CD4-positive, alpha-beta T cell treated with Interleukin-1 beta for 1 hour (primary cell): ENCODE results near the gene HES7.
A peak's percentile ranks its signal among the peaks of the same experiment; 100 is the strongest.

Source experiments
- DNase-seq, 2 donors: peaks; one replicate each; pipeline ENCODE4 v3.0.0-alpha.2; 2020 to 2022

HES7 gene

DNA sequence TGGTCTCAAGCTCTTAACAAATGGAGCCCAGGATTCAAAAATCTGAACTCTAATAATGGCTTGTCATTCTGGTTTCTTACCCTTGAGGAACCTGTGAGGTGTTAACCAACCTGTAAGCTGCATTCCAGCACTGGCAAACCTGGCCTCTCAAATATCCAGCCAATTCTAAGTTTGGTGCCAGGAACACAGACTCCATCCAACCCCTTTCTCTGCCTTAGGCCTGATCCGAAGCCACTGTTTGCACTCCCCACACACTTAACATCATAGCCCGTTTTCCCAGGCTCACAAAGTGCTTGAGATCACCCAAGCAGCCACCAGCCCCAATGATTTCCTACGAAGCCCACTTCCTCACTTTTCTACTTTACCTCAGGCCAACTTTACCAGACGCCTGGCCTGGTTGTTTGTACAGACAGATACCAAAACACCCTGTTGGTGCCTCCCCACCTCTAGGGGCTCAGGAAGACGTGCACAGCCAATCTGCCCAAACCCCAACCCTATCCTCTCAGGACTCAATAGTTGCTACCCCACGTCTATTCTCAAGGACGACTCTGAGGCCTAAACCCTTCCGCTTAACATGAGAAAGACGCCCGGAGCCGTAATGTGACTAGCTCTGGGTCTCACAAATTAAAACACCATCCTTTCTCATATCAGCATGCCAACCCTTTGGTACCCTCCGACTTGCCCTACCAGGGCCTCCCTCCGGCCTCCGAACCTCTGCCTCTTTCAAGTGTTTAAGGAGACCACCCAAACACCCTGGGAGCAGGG lies 31.5 kb upstream of the HES7 start:
- peak; percentile 40 to 55 for DNase-seq

- peak in 1 of 2 donors; percentile 23 for DNase-seq
Measured at GRCh38 chr17:8154608-8155155, 30.8 kb upstream of the HES7 start.

DNA sequence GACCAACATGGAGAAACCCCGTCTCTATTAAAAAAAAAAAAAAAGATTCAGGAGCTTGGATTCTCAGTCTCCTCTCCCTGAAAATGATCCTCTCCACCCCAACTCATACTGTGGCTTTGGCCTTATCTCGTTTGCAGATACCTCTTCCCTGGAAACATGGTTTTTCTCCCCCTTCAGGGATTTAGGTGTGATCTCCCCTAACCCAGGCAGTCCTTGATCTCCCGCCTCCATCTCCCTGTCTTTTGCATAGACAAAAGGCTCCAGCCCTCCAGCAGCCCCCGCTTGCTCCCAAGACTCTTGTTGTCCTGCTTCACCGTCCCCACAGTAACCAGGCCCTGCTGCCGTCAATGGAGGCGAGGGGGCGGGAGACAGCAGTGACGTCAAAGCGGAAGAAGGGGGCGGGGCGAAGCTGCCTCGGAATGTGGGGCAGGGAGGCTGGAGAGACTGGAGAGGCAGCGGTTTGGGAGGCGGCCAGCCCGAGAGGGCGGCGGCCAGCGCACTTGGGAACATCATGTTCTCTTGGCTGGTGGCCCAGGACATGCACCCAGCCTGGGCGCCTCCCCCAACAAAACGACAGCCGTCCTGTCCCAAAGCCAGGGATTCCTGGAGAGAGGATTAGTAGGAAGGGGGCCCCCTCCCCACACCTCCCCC lies 30.2 kb upstream of the HES7 start:
- peak; percentile 95 to 96 for DNase-seq

- DNase-seq, result peak; percentile 60 to 72
Measured at GRCh38 chr17:8153525-8153956, 29.6 kb upstream of the HES7 start.

GRCh38 chr17:8153031-8153451 lies 29.1 kb upstream of the HES7 start:
- DNase-seq, result no peak

DNA sequence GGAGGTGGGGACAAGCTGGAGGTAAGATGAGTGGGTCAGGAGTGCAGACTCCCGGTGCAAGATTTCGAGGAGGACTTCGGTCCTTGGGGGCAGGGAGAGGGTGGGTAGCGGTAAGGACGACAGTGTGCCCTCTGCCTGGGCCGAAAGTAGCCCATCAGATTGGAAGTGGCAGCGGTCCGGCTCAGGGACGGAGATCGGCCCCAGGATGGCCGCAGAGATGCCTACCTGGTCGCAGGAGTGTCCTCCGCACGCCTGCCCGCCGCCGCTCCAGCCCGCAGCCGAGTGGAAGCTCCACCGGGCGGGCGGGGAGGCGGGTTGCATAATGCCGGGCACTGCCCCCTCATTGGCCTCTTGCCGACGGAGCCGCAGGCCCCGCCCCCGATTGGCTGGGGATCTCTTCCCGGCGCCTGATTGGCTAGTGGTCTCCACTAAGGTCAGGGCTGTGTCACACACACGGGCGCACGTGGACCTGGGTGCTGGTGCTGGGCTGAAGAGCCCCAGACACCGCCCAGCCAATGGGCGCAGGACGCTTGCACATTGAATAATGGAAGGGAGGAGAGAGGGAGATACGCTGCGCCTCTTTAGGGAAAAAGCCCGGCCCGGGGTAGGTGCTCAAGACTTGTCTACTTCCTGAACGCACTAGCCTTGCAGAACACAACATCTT lies 28.3 kb upstream of the HES7 start, which contains the start of gene PER1:
PER1 (minus strand) TSS at position 293 of the 664 bp plus-strand sequence. CDS start 1,698 bp downstream, outside the sequence.
- peak; percentile 94 to 95 for DNase-seq

DNA sequence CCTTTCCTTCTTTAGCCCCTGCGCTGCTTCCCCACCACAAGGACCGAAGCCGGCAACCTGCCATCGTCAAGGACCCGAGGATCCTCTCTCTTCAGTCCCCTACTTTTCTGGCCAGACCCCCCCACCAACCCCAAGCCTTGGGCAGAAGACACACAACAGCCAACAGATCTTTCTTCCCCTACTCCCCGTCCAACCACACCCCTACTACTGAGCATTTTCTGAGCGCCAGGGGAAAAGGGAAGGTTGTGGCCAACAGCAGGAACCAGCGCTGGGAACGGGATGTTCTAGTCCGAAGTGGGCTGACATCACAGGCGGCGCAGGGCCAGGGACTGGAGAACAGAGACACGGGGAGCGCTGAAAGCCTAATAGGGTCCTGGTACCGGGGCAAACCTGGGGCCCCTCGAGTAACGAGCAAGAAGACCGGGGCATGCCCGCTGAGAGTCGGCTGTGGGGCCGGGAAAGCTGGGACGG lies 27.8 kb upstream of the HES7 start:
- peak; percentile 45 to 59 for DNase-seq

DNA sequence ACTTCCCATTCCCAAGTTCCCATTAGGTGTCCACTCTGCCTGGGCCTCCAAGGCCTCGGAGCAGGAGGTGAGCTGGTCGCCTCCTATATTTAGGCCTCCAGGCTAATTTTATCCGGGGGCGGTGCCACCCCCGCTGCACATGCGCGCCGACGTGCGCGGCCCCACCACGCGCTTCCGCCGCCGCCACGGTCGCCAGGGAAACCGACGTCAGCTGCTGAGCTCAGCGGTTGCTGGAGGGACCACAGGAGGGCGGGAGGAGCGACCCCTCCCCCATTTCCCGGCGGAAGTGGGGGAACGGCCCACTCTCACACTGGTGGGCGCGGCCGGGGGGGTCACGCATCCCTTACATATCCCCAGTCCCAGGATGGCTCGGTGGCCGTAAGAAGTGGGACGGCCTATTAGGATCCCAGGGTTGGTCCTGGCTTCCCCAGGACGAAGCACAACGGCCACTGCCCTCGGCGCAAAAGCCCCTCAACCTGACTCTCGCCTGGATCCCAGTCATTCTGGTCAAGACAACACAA lies 27.3 kb upstream of the HES7 start:
- peak; percentile 94 to 95 for DNase-seq

- DNase-seq, result no peak
Measured at GRCh38 chr17:8150194-8151119, 26.6 kb upstream of the HES7 start.

DNA sequence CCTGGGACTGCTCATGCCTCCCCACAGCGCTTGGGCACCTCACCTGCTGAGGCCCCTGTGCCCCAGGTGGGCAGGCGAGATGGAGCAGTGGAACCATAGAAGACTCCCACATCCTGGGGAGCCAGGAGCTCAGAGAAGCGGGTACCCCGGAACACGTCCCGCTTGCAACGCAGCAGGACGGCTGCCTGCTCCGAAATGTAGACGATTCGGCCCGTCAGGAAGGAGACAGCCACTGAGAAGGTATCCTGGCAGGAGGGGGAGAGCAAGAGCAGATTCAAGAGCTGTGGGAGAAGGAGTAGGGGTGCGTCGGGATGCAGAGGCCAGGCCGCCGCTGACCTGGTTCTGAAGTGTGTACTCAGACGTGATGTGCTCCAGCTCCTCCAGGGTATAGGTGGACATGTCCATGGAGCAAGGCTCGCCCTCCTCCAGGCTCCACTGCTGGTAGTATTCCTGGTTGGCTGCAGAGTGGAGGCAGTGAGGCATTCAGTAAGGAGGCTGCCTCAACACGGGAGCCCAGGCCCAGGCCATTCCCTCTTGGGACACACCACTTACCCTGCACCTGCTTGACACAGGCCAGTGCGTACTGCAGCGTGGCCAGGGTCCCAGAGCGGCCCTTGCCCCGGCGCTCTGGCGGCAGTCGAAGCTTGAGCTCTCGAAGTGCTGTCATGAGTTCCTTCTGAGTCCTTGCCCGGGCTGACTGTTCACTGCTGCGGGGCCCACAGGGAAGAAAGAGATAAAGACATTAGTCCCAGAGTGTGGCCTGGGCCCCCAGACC lies 25.7 kb upstream of the HES7 start:
- DNase-seq, result no peak

DNA sequence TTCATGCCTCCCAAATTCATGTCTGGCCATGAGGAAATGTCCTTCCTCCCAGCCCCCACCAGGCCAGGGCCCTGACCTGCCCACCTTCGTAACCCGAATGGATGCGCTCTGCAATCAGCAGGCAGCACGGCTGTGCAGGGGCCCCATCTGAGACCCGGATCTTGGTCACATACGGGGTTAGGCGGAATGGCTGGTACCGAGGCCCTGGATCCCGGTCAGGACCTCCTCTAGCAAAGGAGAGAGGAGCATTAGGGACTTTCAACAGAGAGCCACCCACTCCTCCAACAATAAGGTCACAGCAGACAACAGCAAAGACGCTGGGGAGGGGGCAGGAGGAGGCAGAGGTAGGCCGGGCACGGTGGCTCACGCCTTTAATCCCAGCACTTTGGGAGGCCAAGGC lies 24.7 kb upstream of the HES7 start:
- DNase-seq, result no peak

DNA sequence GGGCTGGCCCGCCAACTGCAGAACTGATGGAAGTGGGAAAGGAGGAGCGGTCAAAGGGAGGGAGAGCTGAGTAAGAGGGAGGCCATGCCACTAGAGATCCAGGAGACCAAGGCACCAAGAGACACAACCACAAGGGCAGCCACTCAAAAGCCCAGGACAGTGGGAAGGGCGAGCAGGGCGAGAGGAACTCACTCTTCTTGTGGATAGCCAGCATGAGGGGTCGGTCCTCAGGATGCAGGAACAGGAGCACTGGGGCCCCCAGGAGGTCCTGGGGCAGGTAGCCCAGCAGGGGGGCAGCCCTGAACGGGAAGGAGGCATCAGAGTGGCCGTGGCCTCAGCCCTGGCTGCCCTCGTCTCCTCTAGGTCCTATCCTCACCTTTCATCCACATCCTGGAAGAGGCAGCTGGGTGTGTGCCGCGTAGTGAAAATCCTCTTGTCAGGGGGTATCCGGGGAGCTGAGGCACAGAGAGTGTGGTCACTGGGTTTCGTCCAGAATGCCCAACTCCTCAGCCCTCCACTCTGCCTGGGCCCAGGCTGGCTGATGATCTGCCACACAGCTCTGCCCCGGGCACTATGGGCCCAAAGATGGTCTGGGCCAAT lies 24.0 kb upstream of the HES7 start:
- DNase-seq, result no peak

GRCh38 chr17:8147141-8147804 lies 23.4 kb upstream of the HES7 start:
- no peak for DNase-seq

GRCh38 chr17:8146381-8147140 lies 22.7 kb upstream of the HES7 start:
- peak in 1 of 2 donors; percentile 11 for DNase-seq

DNA sequence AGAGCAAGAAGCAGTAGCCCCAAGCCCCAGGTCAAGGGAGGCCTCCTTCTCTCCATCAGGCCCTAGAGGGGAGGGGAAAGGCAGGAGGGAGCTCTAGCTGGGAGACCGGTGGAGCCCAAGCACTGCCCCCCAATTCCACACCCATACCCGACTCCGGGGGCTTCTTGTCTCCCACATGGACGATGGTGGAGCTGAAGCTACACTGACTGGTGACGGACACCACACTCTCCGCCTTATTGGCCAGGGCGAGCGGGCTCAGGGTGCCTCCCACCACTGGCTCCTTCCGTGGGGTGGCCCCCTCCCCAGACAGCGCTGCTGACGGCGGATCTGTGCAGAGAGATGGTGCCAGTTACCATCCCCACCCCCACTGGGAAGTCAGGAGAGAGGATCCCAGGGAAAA lies 21.9 kb upstream of the HES7 start:
- peak in 1 of 2 donors; percentile 20 for DNase-seq

DNA sequence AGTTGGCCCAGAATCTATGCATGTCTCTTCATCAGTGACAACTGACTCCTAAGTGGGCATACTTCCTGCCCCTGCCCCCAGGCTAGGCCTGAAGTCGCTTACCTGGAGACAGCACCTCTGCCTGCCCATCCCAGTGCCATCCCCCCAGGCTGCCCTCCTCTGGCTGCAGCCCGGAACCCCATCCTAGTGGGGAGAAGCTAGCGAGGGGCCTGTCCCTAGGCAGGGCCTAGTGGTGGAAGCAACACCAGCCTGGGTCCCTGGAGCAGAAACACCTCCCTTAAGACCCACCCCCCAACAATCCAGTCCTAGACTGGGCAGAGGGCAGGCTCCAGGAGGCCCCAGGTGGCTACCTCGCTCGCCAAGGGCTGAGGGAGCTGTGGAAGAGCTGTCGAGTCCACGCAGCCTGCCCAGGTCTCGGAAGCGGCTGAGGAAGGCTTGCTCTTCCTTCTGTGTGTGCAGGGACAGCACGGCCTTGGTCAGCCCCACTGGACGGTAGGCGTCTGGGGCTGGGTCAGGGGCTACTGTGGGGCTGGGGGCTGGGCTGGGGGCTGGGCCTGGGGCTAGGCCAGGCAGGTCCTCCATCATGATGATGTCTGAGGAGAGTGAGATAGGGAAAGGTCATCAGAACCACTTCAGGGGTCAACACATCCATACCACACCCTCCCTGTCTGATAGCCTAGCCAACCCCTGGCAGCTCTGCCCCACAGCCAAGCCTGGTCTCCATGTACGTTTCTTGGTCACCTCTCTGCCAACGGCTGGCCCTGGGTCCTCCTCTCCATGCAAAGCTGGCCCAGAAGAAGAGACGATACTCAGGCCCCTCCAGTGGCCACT lies 20.7 kb upstream of the HES7 start:
- peak in 1 of 2 donors; percentile 26 for DNase-seq

DNA sequence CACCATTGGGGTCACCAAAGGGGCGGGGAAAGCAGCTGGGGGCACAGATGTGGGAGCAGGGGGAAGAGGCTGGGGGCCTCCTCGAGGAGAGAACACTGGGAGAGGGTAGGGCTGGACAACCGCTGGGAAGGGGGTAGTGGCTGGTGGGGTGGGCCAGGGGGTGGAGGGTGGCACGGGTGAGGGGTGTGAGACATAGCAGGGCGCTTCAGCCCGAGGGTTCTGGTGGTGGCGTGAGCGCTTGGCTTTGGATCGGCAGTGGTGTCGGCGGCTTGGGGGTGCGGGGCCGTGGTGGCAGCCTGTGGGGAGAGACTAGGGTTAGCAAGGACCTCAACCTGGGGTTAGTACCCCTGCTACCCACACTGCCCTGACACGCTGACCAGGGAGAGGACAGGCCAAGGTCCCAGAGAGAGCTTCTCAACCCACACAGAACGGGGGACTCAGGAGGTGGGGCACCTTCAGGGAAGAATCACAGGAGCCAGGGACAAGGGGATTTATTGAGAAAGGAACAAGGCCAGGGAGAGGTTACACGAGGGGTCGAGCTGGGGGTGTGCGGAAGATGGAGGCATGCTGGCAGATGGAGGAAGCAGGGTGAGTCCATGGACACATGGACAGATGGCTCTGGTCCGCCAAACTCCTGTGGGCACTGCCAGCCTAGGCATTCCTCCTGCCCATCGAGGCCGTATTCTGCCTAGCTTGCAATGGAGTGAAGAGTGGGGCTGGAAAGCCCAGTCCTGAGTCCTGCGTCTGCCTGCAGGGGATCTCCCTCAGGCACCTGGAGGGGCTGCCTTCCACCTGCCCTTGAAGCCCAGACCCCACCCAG lies 19.9 kb upstream of the HES7 start:
- peak in 1 of 2 donors; percentile 29 for DNase-seq
